Measurements from ENCODE around the gene TMEM37.
A peak's percentile ranks its signal among the peaks of the same experiment; 100 is the strongest.

The TMEM37 gene

GRCh38 chr2:119431976-119432850 is 559 bp downstream of the TMEM37 start:
- ChIA-PET POLR2A (no interaction called here), CTCF (interaction anchor here (0.9 kb wide), 1 partner anchor 44 kb away, joined by 3 read pairs; no protein-coding TSS in a partner anchor)
- TF ChIP-seq, protein P1, sequence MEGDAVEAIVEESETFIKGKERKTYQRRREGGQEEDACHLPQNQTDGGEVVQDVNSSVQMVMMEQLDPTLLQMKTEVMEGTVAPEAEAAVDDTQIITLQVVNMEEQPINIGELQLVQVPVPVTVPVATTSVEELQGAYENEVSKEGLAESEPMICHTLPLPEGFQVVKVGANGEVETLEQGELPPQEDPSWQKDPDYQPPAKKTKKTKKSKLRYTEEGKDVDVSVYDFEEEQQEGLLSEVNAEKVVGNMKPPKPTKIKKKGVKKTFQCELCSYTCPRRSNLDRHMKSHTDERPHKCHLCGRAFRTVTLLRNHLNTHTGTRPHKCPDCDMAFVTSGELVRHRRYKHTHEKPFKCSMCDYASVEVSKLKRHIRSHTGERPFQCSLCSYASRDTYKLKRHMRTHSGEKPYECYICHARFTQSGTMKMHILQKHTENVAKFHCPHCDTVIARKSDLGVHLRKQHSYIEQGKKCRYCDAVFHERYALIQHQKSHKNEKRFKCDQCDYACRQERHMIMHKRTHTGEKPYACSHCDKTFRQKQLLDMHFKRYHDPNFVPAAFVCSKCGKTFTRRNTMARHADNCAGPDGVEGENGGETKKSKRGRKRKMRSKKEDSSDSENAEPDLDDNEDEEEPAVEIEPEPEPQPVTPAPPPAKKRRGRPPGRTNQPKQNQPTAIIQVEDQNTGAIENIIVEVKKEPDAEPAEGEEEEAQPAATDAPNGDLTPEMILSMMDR (IDR thresholded peaks at IDR 0.05; ENCODE audit: insufficient read depth, low read length, missing control alignments): no peak
- no peak for DNase-seq (ENCODE audit: low read depth, low spot score)
- peak overlapping the region; percentile 38 for H3K4me3 ChIP-seq (ENCODE audit: low read depth, low read length)

GRCh38 chr2:119432851-119433522 is 1.3 kb downstream of the TMEM37 start:
- no peak for DNase-seq (ENCODE audit: low read depth, low spot score)
- ChIA-PET POLR2A (no interaction called here), CTCF (interaction anchor here (1.6 kb wide), 1 partner anchor 44 kb away, joined by 4 read pairs; no protein-coding TSS in a partner anchor)
- no peak overlapping the region for H3K4me3 ChIP-seq (ENCODE audit: low read depth, low read length)
- TF ChIP-seq, protein P1 (IDR thresholded peaks at IDR 0.05; ENCODE audit: insufficient read depth, low read length, missing control alignments): no peak

DNA sequence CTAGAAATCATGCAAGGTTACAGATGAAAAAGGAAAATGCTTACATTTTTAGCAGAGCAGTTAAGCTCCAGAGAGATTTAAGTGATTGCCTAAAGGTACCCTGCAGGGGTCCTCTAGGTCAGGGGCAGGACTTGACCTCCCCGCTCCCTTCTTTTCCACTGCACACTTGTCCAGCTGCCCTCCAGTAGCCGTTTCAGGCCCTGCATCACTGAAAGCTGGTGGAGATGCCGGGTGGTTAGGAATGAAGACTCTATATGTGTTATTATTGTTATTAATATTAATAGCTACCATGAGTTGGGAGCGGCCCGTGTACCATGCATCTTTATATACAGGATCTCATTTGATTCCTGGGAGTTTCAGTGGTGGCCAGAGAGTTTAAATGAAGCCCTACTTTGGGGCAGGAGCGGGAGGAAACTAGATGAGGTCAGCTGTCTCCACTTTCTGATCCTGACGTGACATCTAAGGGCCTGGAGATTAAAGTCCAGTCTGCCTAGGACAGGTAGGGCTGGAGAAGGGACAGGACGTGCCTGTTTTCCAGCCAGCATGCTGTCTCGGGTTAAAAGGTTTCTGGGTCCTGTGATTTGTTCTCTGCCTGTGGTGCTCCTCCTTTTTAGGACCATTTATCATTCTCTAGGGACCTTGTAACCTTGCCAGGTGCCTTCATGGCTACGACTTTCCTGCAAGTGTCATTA is 2.1 kb downstream of the TMEM37 start:
- no peak for DNase-seq (ENCODE audit: low read depth, low spot score)
- H3K4me3 ChIP-seq (ENCODE audit: low read depth, low read length): no peak overlapping the region
- CTCF ChIA-PET: interaction anchor here (1.6 kb wide), 1 partner anchor 43 kb away, joined by 4 read pairs; no protein-coding TSS in a partner anchor
- TF ChIP-seq, protein P1 (IDR thresholded peaks at IDR 0.05; ENCODE audit: insufficient read depth, low read length, missing control alignments): no peak
- POLR2A ChIA-PET: no interaction called here

- H3K4me3 ChIP-seq (ENCODE audit: low read depth, low read length): no peak overlapping the region
- ChIA-PET POLR2A (no interaction called here), CTCF (no interaction called here)
- DNase-seq (ENCODE audit: low read depth, low spot score): no peak
- TF ChIP-seq, protein P1 (IDR thresholded peaks at IDR 0.05; ENCODE audit: insufficient read depth, low read length, missing control alignments): no peak
Measured at GRCh38 chr2:119434664-119435063, 3.0 kb downstream of the TMEM37 start.

- H3K4me3 ChIP-seq (ENCODE audit: low read depth, low read length): no peak overlapping the region
- DNase-seq (ENCODE audit: low read depth, low spot score): no peak
- ChIA-PET POLR2A (no interaction called here), CTCF (no interaction called here)
- TF ChIP-seq, protein P1 (IDR thresholded peaks at IDR 0.05; ENCODE audit: insufficient read depth, low read length, missing control alignments): no peak
Measured at GRCh38 chr2:119435081-119435952, 3.7 kb downstream of the TMEM37 start.

Data from AG04449 (cell line).